MM.1S (cell line): Measurements from ENCODE around the gene DBNL.

Source experiments
- DNase-seq: peaks from one replicate; pipeline ENCODE4 v3.0.0-alpha.2; 2015
- H2AFZ ChIP-seq: fragments of 300-600 bp; sonication (generic); 2 replicates; pipeline ENCODE4 v1.6.0; 2016; ENCODE audit warnings: antibody characterized with exemption, low read length
- H3F3A ChIP-seq: fragments of 300-600 bp; sonication (generic); 2 replicates; pipeline ENCODE4 v1.6.1; 2016; ENCODE audit warnings: mild to moderate bottlenecking, antibody characterized with exemption, low read length, moderate library complexity, mixed read lengths; ENCODE audit not compliant: insufficient read depth
- H3K27ac ChIP-seq: fragments of 300-600 bp; sonication (generic); 2 replicates; pipeline ENCODE4 v1.5.1; 2016; ENCODE audit warnings: mild to moderate bottlenecking, low read length
- H3K27me3 ChIP-seq: fragments of 300-600 bp; sonication (generic); replicated peaks from 2 replicates; pipeline ENCODE4 v1.6.0; 2016; ENCODE audit warnings: low read length; ENCODE audit not compliant: insufficient read depth
- H3K36me3 ChIP-seq: fragments of 300-600 bp; sonication (generic); replicated peaks from 2 replicates; pipeline ENCODE4 v1.6.1; 2016; ENCODE audit warnings: mild to moderate bottlenecking, low read length, mixed read lengths; ENCODE audit not compliant: insufficient read depth
- H3K4me1 ChIP-seq: fragments of 300-600 bp; sonication (generic); 2 replicates; pipeline ENCODE4 v1.6.1; 2016; ENCODE audit warnings: low read length, mixed read lengths
- H3K4me2 ChIP-seq: fragments of 300-600 bp; sonication (generic); 2 replicates; pipeline ENCODE4 v1.6.0; 2016; ENCODE audit warnings: low read depth, low read length
- H3K4me3 ChIP-seq: fragments of 300-600 bp; sonication (generic); 2 replicates; pipeline ENCODE4 v1.5.1; 2016; ENCODE audit warnings: low read length, mixed read lengths
- H3K79me2 ChIP-seq: fragments of 300-600 bp; sonication (generic); 2 replicates; pipeline ENCODE4 v1.6.1; 2016; ENCODE audit warnings: mixed run types, low read length, mixed read lengths
- H3K9ac ChIP-seq: fragments of 300-600 bp; sonication (generic); 2 replicates; pipeline ENCODE4 v1.6.1; 2016; ENCODE audit warnings: low read length, mixed read lengths
- H3K9me2 ChIP-seq: fragments of 300-600 bp; sonication (generic); replicated peaks from 2 replicates; pipeline ENCODE4 v1.6.1; 2016; ENCODE audit warnings: mild to moderate bottlenecking, low read length, mixed read lengths; ENCODE audit not compliant: insufficient read depth
- H3K9me3 ChIP-seq: fragments of 300-600 bp; sonication (generic); replicated peaks from 2 replicates; pipeline ENCODE4 v1.6.1; 2016; ENCODE audit warnings: mild to moderate bottlenecking, low read length, mixed read lengths; ENCODE audit not compliant: insufficient read depth
- H4K20me1 ChIP-seq: fragments of 300-600 bp; sonication (generic); 2 replicates; pipeline ENCODE4 v1.6.1; 2016; ENCODE audit warnings: mild to moderate bottlenecking, low read length, moderate library complexity, mixed read lengths; ENCODE audit not compliant: insufficient read depth
- EZH2 ChIP-seq: fragments of 300-600 bp; sonication (generic); optimal IDR thresholded peaks from 2 replicates; pipeline ENCODE3; 2017; ENCODE audit warnings: low read depth, mild to moderate bottlenecking, antibody characterized with exemption, low read length, mixed read lengths
- EZH2phosphoT487 ChIP-seq: fragments of 300-600 bp; sonication (generic); IDR thresholded peaks from 2 replicates; pipeline ENCODE4 v1.6.1; 2018; ENCODE audit warnings: antibody characterized with exemption, low read length
- TF ChIP-seq, protein P1 (sequence below): fragments of 300-600 bp; sonication (generic); IDR thresholded peaks from 2 replicates; pipeline ENCODE4 v1.5.1; 2016; ENCODE audit warnings: antibody characterized with exemption, low read length, mixed read lengths

The DBNL gene

GRCh38 chr7:44104860-44105771, 60.6 kb downstream of the DBNL start:
- no peaks in the 10 kb centered on the region for H3F3A ChIP-seq
- no peaks in the 10 kb centered on the region for H3K9me3 ChIP-seq
- no peak overlapping the region for H3K27ac ChIP-seq
- no peak for DNase-seq
- no peak overlapping the region for H3K4me3 ChIP-seq
- no peak for TF ChIP-seq EZH2phosphoT487
- TF ChIP-seq, protein P1, sequence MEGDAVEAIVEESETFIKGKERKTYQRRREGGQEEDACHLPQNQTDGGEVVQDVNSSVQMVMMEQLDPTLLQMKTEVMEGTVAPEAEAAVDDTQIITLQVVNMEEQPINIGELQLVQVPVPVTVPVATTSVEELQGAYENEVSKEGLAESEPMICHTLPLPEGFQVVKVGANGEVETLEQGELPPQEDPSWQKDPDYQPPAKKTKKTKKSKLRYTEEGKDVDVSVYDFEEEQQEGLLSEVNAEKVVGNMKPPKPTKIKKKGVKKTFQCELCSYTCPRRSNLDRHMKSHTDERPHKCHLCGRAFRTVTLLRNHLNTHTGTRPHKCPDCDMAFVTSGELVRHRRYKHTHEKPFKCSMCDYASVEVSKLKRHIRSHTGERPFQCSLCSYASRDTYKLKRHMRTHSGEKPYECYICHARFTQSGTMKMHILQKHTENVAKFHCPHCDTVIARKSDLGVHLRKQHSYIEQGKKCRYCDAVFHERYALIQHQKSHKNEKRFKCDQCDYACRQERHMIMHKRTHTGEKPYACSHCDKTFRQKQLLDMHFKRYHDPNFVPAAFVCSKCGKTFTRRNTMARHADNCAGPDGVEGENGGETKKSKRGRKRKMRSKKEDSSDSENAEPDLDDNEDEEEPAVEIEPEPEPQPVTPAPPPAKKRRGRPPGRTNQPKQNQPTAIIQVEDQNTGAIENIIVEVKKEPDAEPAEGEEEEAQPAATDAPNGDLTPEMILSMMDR, result no peak
- TF ChIP-seq EZH2, result no peak
- H3K9me2 ChIP-seq, result no peaks in the 10 kb centered on the region
- H2AFZ ChIP-seq, result no peak overlapping the region
- no peaks in the 10 kb centered on the region for H4K20me1 ChIP-seq
- no peak overlapping the region for H3K9ac ChIP-seq
- H3K79me2 ChIP-seq, result no peaks in the 10 kb centered on the region
- H3K4me2 ChIP-seq, result no peak overlapping the region
- H3K36me3 ChIP-seq, result no peaks in the 10 kb centered on the region
- H3K4me1 ChIP-seq, result no peaks in the 10 kb centered on the region
- peaks cover 14% of the 10 kb centered on the region for H3K27me3 ChIP-seq

DNA sequence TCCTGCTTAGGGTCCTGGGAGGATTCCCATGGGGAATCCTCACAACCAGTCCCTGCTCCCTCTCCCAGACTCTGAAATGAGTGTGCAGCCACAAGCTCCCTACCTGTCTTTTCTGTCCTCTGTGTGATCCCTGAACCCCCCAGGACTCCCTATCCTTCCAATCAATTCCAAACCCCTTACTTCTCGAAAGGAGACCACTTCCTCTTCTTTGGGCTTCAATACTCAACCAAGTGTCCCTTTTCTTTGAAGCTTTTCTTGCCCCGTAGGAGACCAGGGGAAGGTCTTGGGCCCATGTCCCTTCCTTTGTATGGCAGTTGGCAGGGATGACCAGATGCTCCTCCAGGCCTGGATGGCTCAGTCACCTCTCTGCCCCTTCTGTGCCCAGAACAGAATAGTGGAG, 61.3 kb downstream of the DBNL start:
- no peak overlapping the region for H2AFZ ChIP-seq
- no peaks in the 10 kb centered on the region for H3K4me1 ChIP-seq
- no peak overlapping the region for H3K4me3 ChIP-seq
- no peaks in the 10 kb centered on the region for H3K9me2 ChIP-seq
- H3K9me3 ChIP-seq, result no peaks in the 10 kb centered on the region
- H4K20me1 ChIP-seq, result no peaks in the 10 kb centered on the region
- no peaks in the 10 kb centered on the region for H3K36me3 ChIP-seq
- DNase-seq, result no peak
- no peak overlapping the region for H3K27ac ChIP-seq
- no peak overlapping the region for H3K4me2 ChIP-seq
- H3K27me3 ChIP-seq, result peaks cover 14% of the 10 kb centered on the region
- no peak overlapping the region for H3K9ac ChIP-seq
- TF ChIP-seq, protein P1, result no peak
- TF ChIP-seq EZH2phosphoT487, result no peak
- TF ChIP-seq EZH2, result no peak
- no peaks in the 10 kb centered on the region for H3F3A ChIP-seq
- H3K79me2 ChIP-seq, result no peaks in the 10 kb centered on the region

- no peak overlapping the region for H3K27ac ChIP-seq
- no peak overlapping the region for H3K9ac ChIP-seq
- H3K79me2 ChIP-seq, result no peaks in the 10 kb centered on the region
- no peaks in the 10 kb centered on the region for H3K9me2 ChIP-seq
- TF ChIP-seq, protein P1, result no peak
- TF ChIP-seq EZH2phosphoT487 (no peak), EZH2 (no peak)
- no peak for DNase-seq
- no peaks in the 10 kb centered on the region for H3K36me3 ChIP-seq
- no peaks in the 10 kb centered on the region for H3K9me3 ChIP-seq
- H3K4me1 ChIP-seq, result no peaks in the 10 kb centered on the region
- peaks cover 14% of the 10 kb centered on the region for H3K27me3 ChIP-seq
- H3K4me3 ChIP-seq, result no peak overlapping the region
- no peak overlapping the region for H3K4me2 ChIP-seq
- H4K20me1 ChIP-seq, result no peaks in the 10 kb centered on the region
- no peak overlapping the region for H2AFZ ChIP-seq
- no peaks in the 10 kb centered on the region for H3F3A ChIP-seq
Measured at GRCh38 chr7:44106311-44107065, 62.0 kb downstream of the DBNL start.
